Thyroid gland (tissue), 4 donors: ENCODE results near the gene DOK4. TPM values are rescaled to one million over a fixed set of nuclear protein-coding genes. Genes with fewer than 3 reads are reported as not detected.

ENCODE experiments used
- DNase-seq, 2 donors: peaks; one replicate each; pipeline ENCODE4 v3.0.0-alpha.2; 2019
- H3K27ac ChIP-seq, 3 donors: fragments of 200-600 bp; sonication (generic); 1 replicate in 2 of 3; 2 replicates in 1 of 3; pipeline ENCODE4 v1.5.1; 2016 to 2019; ENCODE audit warnings: mild to moderate bottlenecking in 1 of 3, moderate library complexity in 1 of 3
- H3K27me3 ChIP-seq: fragments of 200-600 bp; sonication (generic); one replicate; pipeline ENCODE4 v1.5.1; 2019
- H3K36me3 ChIP-seq, 2 donors: fragments of 200-600 bp; sonication (generic); one replicate each; pipeline ENCODE4 v1.5.1; 2016 to 2019
- H3K4me1 ChIP-seq, 2 donors: fragments of 200-600 bp; sonication (generic); one replicate each; pipeline ENCODE4 v1.5.1; 2017 to 2019
- H3K4me3 ChIP-seq, 3 donors: fragments of 200-600 bp; sonication (generic); replicated peaks in 1 of 3; 1 replicate in 2 of 3; 2 replicates in 1 of 3; pipeline ENCODE4 v1.5.1; 2016; ENCODE audit warnings: mild to moderate bottlenecking in 1 of 3
- H3K9me3 ChIP-seq: fragments of 200-600 bp; sonication (generic); one replicate; pipeline ENCODE4 v1.5.1; 2017
- CTCF ChIP-seq, 6 experiments: fragments of 200-600 bp in 3 of 6; fragments of 450-650 bp in 3 of 6; sonication (generic) in 3 of 6; IDR thresholded peaks; one replicate each; pipeline ENCODE4 v1.5.1; 2016 to 2019; ENCODE audit warnings: antibody characterized with exemption in 6 of 6, mild to moderate bottlenecking in 2 of 6, inconsistent platforms in 1 of 6, moderate library complexity in 1 of 6
- POLR2A ChIP-seq, 2 donors: fragments of 450-650 bp; IDR thresholded peaks; one replicate each; pipeline ENCODE4 v1.6.1; 2017; ENCODE audit warnings: antibody characterized with exemption in 2 of 2, mild to moderate bottlenecking in 2 of 2, moderate library complexity in 1 of 2
- WGBS, 2 donors: methylation state at CpG; one replicate each; pipeline ENCODE4 v1.1.5; 2017; 5-methylcytosine and 5-hydroxymethylcytosine counted together
- intact Hi-C: fragments of 100-400 bp; cut with DNase I; formaldehyde crosslinking; loops from one replicate; pipeline ENCODE4 v1.15.1; 2023
- total RNA-seq, 4 donors: library from RNA; depleted of rRNA; stranded (reverse); fragments of >200 nt; gene quantifications; one replicate each; pipeline ENCODE4 v1.2.3, GENCODE V29; 2016

The DOK4 gene
- total RNA-seq, 4 donors from 2014 or later: 9.1 to 27.3 (median 13.3) TPM

DNA sequence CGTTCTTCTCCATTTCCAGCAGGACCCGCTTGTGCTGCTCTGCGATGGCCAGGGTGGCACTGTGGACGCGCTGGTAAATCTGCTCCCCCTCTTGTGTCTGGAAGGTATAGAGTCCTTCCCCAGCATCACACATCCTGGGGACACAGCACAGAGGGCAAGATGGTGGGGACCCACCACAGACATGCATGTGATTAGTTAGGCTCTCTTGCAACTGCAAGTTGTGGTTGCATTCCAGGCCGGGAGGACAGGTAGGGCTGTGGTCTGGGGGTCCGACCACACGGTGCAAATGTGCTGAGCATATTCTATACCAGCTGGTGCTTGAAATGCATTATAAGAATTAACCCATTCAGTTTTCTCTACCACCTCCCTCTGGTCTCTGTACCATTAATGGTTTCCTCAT, 12.4 kb downstream of the DOK4 start:
- no peaks in the 10 kb centered on the region for H3K9me3 ChIP-seq
- no peak for DNase-seq
- 87 to 94% methylated on average over 8 of the region's 8 CpGs for WGBS, 2 donors
- H3K4me3 ChIP-seq: no peak overlapping the region
- H3K27me3 ChIP-seq: no peaks in the 10 kb centered on the region
- peaks cover 0 to 42% of the 10 kb centered on the region in 2 donors for H3K4me1 ChIP-seq
- TF ChIP-seq CTCF (IDR thresholded peaks at IDR 0.05) (no peak), POLR2A (IDR thresholded peaks at IDR 0.05) (no peak)
- intact Hi-C loops: no loop called here
- H3K36me3 ChIP-seq: peaks cover 37 to 43% of the 10 kb centered on the region in 2 donors
- H3K27ac ChIP-seq: no peak overlapping the region

DNA sequence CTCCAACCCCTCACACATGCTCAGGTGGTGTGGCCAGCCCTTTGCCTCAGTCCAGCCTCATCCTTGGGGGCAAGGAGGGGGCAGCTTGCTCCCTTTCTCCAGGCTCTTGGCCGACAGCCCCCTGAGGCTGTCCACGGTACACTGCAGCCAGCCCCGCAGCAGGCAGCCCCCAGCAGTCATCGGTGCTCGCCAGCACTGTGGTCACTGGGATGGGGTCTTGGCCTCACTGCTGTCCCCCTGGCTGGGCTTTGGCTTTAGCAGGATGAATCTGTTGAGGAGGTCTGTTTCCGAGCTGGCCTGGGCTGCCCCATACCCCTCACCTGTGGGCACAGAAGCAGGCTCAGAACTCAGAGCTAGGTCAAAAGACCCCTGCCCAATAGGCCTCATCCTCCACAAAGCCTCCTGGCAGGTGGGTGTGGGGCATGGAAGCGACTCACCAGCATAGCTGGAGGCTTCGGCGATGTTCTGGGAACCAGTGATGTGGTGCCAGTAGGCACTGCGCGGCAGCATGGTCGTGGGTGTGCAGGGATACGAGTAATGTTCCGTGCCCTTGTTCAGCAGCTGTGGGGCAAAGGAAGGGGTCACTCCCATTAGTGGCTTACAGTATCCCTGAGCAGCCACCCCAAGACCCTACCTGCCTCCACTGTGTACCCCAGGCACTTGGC, 13.0 kb downstream of the DOK4 start:
- no peak overlapping the region for H3K27ac ChIP-seq
- intact Hi-C loops: no loop called here
- no peaks in the 10 kb centered on the region for H3K27me3 ChIP-seq
- H3K4me3 ChIP-seq: no peak overlapping the region
- no peak for DNase-seq
- 88 to 93% methylated on average over 11 to 14 of the region's 14 CpGs for WGBS, 2 donors
- H3K36me3 ChIP-seq: peaks cover 42 to 49% of the 10 kb centered on the region in 2 donors
- H3K4me1 ChIP-seq: peaks cover 0 to 38% of the 10 kb centered on the region in 2 donors
- no peak for TF ChIP-seq POLR2A (IDR thresholded peaks at IDR 0.05)
- TF ChIP-seq CTCF (IDR thresholded peaks at IDR 0.05): no peak
- no peaks in the 10 kb centered on the region for H3K9me3 ChIP-seq

DNA sequence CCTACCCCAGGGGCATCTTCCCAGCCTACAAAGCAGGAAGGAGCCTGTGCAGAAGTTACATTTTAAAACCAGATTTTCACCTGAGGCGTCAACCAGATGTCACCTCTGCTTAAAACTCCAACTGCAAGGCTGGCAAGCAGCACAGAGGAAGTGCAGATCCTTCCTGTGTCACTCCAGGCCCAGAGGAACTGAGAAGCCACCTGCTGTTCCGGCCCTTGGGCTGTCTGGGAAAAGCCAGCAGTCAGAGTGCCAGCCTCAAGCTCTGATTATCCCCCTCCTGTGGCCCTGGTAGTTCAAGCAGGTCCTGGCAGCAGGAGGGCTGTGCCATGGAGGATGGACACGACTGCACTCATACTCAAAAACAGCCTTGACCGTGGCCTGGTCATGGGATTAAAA, 13.6 kb downstream of the DOK4 start:
- intact Hi-C loops: no loop called here
- 66 to 79% methylated on average over 3 to 4 of the region's 4 CpGs for WGBS, 2 donors
- TF ChIP-seq POLR2A (IDR thresholded peaks at IDR 0.05) (no peak), CTCF (IDR thresholded peaks at IDR 0.05) (no peak)
- H3K4me3 ChIP-seq: no peak overlapping the region
- H3K36me3 ChIP-seq: peaks cover 48 to 55% of the 10 kb centered on the region in 2 donors
- no peak for DNase-seq
- H3K4me1 ChIP-seq: peaks cover 0 to 32% of the 10 kb centered on the region in 2 donors
- no peak overlapping the region for H3K27ac ChIP-seq
- no peaks in the 10 kb centered on the region for H3K9me3 ChIP-seq
- H3K27me3 ChIP-seq: no peaks in the 10 kb centered on the region

GRCh38 chr16:57471852-57472664, 14.2 kb downstream of the DOK4 start:
- no peak for TF ChIP-seq CTCF (IDR thresholded peaks at IDR 0.05)
- TF ChIP-seq POLR2A (IDR thresholded peaks at IDR 0.05): no peak
- no peak overlapping the region for H3K4me3 ChIP-seq
- peaks cover 53 to 57% of the 10 kb centered on the region in 2 donors for H3K36me3 ChIP-seq
- no peak overlapping the region for H3K27ac ChIP-seq
- 76 to 78% methylated on average over 10 of the region's 10 CpGs for WGBS, 2 donors
- intact Hi-C loops: no loop called here
- no peaks in the 10 kb centered on the region for H3K9me3 ChIP-seq
- DNase-seq: no peak
- H3K27me3 ChIP-seq: no peaks in the 10 kb centered on the region
- peaks cover 0 to 26% of the 10 kb centered on the region in 2 donors for H3K4me1 ChIP-seq

DNA sequence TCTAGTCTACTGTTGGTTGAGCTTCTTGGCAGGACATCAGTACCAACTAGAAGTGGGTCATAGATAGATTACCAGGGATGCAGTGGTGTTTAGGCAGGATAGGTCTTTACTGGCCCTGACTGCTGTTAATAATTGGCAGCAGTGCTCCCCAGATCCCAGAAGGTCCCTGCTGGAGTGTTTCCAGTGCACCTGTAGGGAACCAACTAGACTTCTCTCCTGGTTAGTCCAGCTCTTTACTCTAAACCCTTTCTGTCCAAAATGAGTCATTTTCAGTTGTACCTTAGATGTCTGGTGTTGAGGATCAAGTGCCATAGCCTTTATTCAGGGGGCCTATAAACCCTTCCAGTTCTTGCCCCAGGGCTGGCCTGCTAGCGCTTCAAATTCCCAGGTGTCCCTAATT, 15.1 kb downstream of the DOK4 start:
- DNase-seq: no peak
- peaks cover 0 to 17% of the 10 kb centered on the region in 2 donors for H3K4me1 ChIP-seq
- no peak overlapping the region for H3K4me3 ChIP-seq
- intact Hi-C loops: no loop called here
- no peak overlapping the region for H3K27ac ChIP-seq
- 94 to 100% methylated on average over 1 of the region's 1 CpG for WGBS, 2 donors
- TF ChIP-seq CTCF (IDR thresholded peaks at IDR 0.05): no peak
- TF ChIP-seq POLR2A (IDR thresholded peaks at IDR 0.05): no peak
- peaks cover 60 to 62% of the 10 kb centered on the region in 2 donors for H3K36me3 ChIP-seq
- no peaks in the 10 kb centered on the region for H3K9me3 ChIP-seq
- no peaks in the 10 kb centered on the region for H3K27me3 ChIP-seq
